ENCODE measurements around the gene BIRC3. TPM values are rescaled to one million over a fixed set of nuclear protein-coding genes. Genes with fewer than 3 reads are reported as not detected.

The BIRC3 gene
- total RNA-seq, 2 experiments from 2014 or later, result 27.2 to 66.9 TPM

GRCh38 chr11:102357116-102357515 lies 39.8 kb downstream of the BIRC3 start:
- no peaks in the 10 kb centered on the region for H3K9me2 ChIP-seq (ENCODE audit: insufficient read depth, low read length)
- H3K4me2 ChIP-seq (ENCODE audit: low read length), result no peak overlapping the region
- DNase-seq (ENCODE audit: low spot score), result no peak
- no peak overlapping the region for H3K27ac ChIP-seq (ENCODE audit: low read depth, low read length, poor library complexity, severe bottlenecking)
- ChIA-PET POLR2A (no interaction called here), CTCF (ENCODE audit: unreplicated experiment) (no interaction called here)
- H3K79me2 ChIP-seq (ENCODE audit: insufficient read depth, low read depth, low read length), result no peaks in the 10 kb centered on the region
- H3K4me1 ChIP-seq (ENCODE audit: insufficient read depth, low read length, poor library complexity, severe bottlenecking), result peaks cover 16% of the 10 kb centered on the region
- peaks cover 67% of the 10 kb centered on the region for H3K36me3 ChIP-seq (ENCODE audit: insufficient read depth, low read length)
- H2AFZ ChIP-seq (ENCODE audit: low read length), result no peak overlapping the region
- no peak overlapping the region for H3K4me3 ChIP-seq (ENCODE audit: low read depth, low read length, poor library complexity, severe bottlenecking)
- H4K20me1 ChIP-seq (ENCODE audit: insufficient read depth, low read length), result no peaks in the 10 kb centered on the region
- no peak for TF ChIP-seq EZH2phosphoT487 (IDR thresholded peaks at IDR 0.05; ENCODE audit: borderline replicate concordance, low read depth, low read length)
- no peak for TF ChIP-seq CTCF (conservative IDR thresholded peaks at IDR 0.05; ENCODE audit: low read length)
- no TSS peak for BruUV-seq (replicated peaks)
- intact Hi-C loops (cut with micrococcal nuclease; ENCODE audit: unreplicated experiment), result no loop called here
- peaks cover 24% of the 10 kb centered on the region; the same call in 1 of the 2 replicates for H3K9me3 ChIP-seq (ENCODE audit: low read length)

GRCh38 chr11:102359372-102359771 lies 42.1 kb downstream of the BIRC3 start:
- POLR2A ChIA-PET, result interaction anchor here (0.7 to 3.7 kb wide), 7 partner anchors 8 to 238 kb away, joined by 3 to 17 read pairs (median 4); no protein-coding TSS in a partner anchor
- Histone ChIP-seq H3K27ac (ENCODE audit: low read depth, low read length, poor library complexity, severe bottlenecking) (no peak overlapping the region), H3K79me2 (ENCODE audit: insufficient read depth, low read depth, low read length) (no peaks in the 10 kb centered on the region), H2AFZ (ENCODE audit: low read length) (no peak overlapping the region), H3K9me3 (ENCODE audit: low read length) (peaks cover 24% of the 10 kb centered on the region; the same call in 1 of the 2 replicates), H3K4me1 (ENCODE audit: insufficient read depth, low read length, poor library complexity, severe bottlenecking) (peaks cover 16% of the 10 kb centered on the region), H3K9me2 (ENCODE audit: insufficient read depth, low read length) (no peaks in the 10 kb centered on the region), H3K36me3 (ENCODE audit: insufficient read depth, low read length) (peaks cover 77% of the 10 kb centered on the region), H3K4me3 (ENCODE audit: low read depth, low read length, poor library complexity, severe bottlenecking) (no peak overlapping the region), H4K20me1 (ENCODE audit: insufficient read depth, low read length) (no peaks in the 10 kb centered on the region), H3K4me2 (ENCODE audit: low read length) (no peak overlapping the region)
- no peak for DNase-seq (ENCODE audit: low spot score)
- CTCF ChIA-PET (ENCODE audit: unreplicated experiment), result no interaction called here
- intact Hi-C loops (cut with micrococcal nuclease; ENCODE audit: unreplicated experiment), result no loop called here
- TF ChIP-seq EZH2phosphoT487 (IDR thresholded peaks at IDR 0.05; ENCODE audit: borderline replicate concordance, low read depth, low read length), result no peak
- TF ChIP-seq CTCF (conservative IDR thresholded peaks at IDR 0.05; ENCODE audit: low read length), result no peak
- BruUV-seq (replicated peaks), result no TSS peak

GRCh38 chr11:102360681-102361080 lies 43.4 kb downstream of the BIRC3 start:
- peaks cover 19% of the 10 kb centered on the region; the same call in 1 of the 2 replicates for H3K9me3 ChIP-seq (ENCODE audit: low read length)
- H3K9me2 ChIP-seq (ENCODE audit: insufficient read depth, low read length), result no peaks in the 10 kb centered on the region
- BruUV-seq (replicated peaks), result no TSS peak
- H3K4me2 ChIP-seq (ENCODE audit: low read length), result no peak overlapping the region
- H3K4me3 ChIP-seq (ENCODE audit: low read depth, low read length, poor library complexity, severe bottlenecking), result no peak overlapping the region
- DNase-seq (ENCODE audit: low spot score), result no peak
- peaks cover 16% of the 10 kb centered on the region for H3K4me1 ChIP-seq (ENCODE audit: insufficient read depth, low read length, poor library complexity, severe bottlenecking)
- no peaks in the 10 kb centered on the region for H4K20me1 ChIP-seq (ENCODE audit: insufficient read depth, low read length)
- no peak overlapping the region for H3K27ac ChIP-seq (ENCODE audit: low read depth, low read length, poor library complexity, severe bottlenecking)
- H3K36me3 ChIP-seq (ENCODE audit: insufficient read depth, low read length), result peaks cover 77% of the 10 kb centered on the region
- POLR2A ChIA-PET, result interaction anchor here (0.7 to 3.7 kb wide), 3 partner anchors 9 to 92 kb away, joined by 3 to 17 read pairs (median 4); no protein-coding TSS in a partner anchor
- H2AFZ ChIP-seq (ENCODE audit: low read length), result no peak overlapping the region
- CTCF ChIA-PET (ENCODE audit: unreplicated experiment), result interaction anchor here (0.6 kb wide), 1 partner anchor 34 kb away, joined by 3 read pairs; no protein-coding TSS in a partner anchor
- no peak for TF ChIP-seq EZH2phosphoT487 (IDR thresholded peaks at IDR 0.05; ENCODE audit: borderline replicate concordance, low read depth, low read length)
- TF ChIP-seq CTCF (conservative IDR thresholded peaks at IDR 0.05; ENCODE audit: low read length), result no peak
- intact Hi-C loops (cut with micrococcal nuclease; ENCODE audit: unreplicated experiment), result no loop called here
- no peaks in the 10 kb centered on the region for H3K79me2 ChIP-seq (ENCODE audit: insufficient read depth, low read depth, low read length)
